Measurements from ENCODE around the gene ZNF678.

DNA sequence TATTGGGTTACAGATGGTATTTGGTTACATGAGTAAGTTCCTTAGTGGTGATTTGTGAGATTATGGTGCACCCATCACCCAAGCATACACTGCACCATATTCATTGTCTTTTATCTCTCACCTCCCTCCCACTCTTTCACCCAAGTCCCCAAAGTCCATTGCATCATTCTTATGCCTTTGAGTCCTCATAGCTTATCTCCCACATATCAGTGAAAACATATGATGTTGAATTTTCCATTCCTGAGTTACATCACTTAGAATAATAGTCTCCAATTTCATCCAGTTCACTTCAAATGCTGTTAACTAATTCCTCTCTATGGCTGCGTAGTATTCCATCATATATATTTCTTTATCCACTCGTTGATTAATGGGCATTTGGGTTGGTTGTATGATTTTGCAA, 36.8 kb upstream of the ZNF678 start:
- TF ChIP-seq EZH2phosphoT487 (IDR thresholded peaks at IDR 0.05; ENCODE audit: borderline replicate concordance, low read length), result no peak
- TF ChIP-seq, protein P1, sequence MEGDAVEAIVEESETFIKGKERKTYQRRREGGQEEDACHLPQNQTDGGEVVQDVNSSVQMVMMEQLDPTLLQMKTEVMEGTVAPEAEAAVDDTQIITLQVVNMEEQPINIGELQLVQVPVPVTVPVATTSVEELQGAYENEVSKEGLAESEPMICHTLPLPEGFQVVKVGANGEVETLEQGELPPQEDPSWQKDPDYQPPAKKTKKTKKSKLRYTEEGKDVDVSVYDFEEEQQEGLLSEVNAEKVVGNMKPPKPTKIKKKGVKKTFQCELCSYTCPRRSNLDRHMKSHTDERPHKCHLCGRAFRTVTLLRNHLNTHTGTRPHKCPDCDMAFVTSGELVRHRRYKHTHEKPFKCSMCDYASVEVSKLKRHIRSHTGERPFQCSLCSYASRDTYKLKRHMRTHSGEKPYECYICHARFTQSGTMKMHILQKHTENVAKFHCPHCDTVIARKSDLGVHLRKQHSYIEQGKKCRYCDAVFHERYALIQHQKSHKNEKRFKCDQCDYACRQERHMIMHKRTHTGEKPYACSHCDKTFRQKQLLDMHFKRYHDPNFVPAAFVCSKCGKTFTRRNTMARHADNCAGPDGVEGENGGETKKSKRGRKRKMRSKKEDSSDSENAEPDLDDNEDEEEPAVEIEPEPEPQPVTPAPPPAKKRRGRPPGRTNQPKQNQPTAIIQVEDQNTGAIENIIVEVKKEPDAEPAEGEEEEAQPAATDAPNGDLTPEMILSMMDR (IDR thresholded peaks at IDR 0.05; ENCODE audit: low read depth, low read length, poor library complexity, severe bottlenecking), result no peak

All from DOHH2 (cell line).